H1 (cell line): ENCODE measurements around the gene KRT76. TPM values are rescaled to one million over a fixed set of nuclear protein-coding genes. Genes with fewer than 3 reads are reported as not detected.

Experiments used
- CTCF ChIA-PET: fragments of 300-600 bp; sonication (Branson Sonifier 250); formaldehyde crosslinking; loops from one replicate; lab custom pipeline; 2021; ENCODE audit not compliant: partially characterized antibody; lab: Charles Lee
- POLR2A ChIA-PET: fragments of 300-600 bp; sonication (Branson Sonifier 250); formaldehyde crosslinking; loops from one replicate; lab custom pipeline; 2021; ENCODE audit warnings: inconsistent platforms; ENCODE audit not compliant: partially characterized antibody; lab: Charles Lee
- DNase-seq, 2 experiments: peaks; one replicate each; pipeline versions ENCODE4 v3.0.0 to v3.0.0-alpha.2; 2010 to 2022; ENCODE audit warnings: low spot score in 2 of 2, low read depth in 1 of 2, mixed read lengths in 1 of 2
- FAIRE-seq: peaks from 2 replicates; lab custom pipeline; 2011; peaks lifted over from hg19 to GRCh38; lab: Jason Lieb, UNC
- H2AFZ ChIP-seq: 2 replicates; pipeline ENCODE4 v1.8.1; 2012; ENCODE audit warnings: low read length, inconsistent platforms
- H2AK5ac ChIP-seq: 2 replicates; pipeline ENCODE4 v1.6.1; 2013; ENCODE audit warnings: low read depth, low read length
- H2BK120ac ChIP-seq: replicated peaks from 2 replicates; pipeline ENCODE3; 2013; ENCODE audit warnings: low read depth, low read length, inconsistent platforms
- H2BK12ac ChIP-seq: 2 replicates; pipeline ENCODE4 v1.6.1; 2013; ENCODE audit warnings: low read depth, low read length
- H2BK15ac ChIP-seq: 2 replicates; pipeline ENCODE4 v1.6.1; 2013; ENCODE audit warnings: low read length
- H2BK20ac ChIP-seq: 2 replicates; pipeline ENCODE4 v1.6.1; 2013; ENCODE audit warnings: low read length
- H2BK5ac ChIP-seq: 2 replicates; pipeline ENCODE4 v1.6.1; 2013; ENCODE audit warnings: low read depth, low read length
- H3K14ac ChIP-seq: 2 replicates; pipeline ENCODE4 v1.6.1; 2013; ENCODE audit warnings: inconsistent platforms; ENCODE audit not compliant: insufficient read length
- H3K18ac ChIP-seq: 2 replicates; pipeline ENCODE4 v1.6.1; 2013; ENCODE audit warnings: low read length; ENCODE audit errors: extremely low read depth
- H3K23ac ChIP-seq: 2 replicates; pipeline ENCODE4 v1.6.1; 2013; ENCODE audit warnings: inconsistent platforms; ENCODE audit not compliant: insufficient read length
- H3K23me2 ChIP-seq: 2 replicates; pipeline ENCODE4 v1.6.1; 2013; ENCODE audit warnings: low read depth, low read length
- H3K27ac ChIP-seq: 2 replicates; pipeline ENCODE4 v1.6.1; 2011; ENCODE audit warnings: low read depth, low read length, inconsistent platforms
- H3K27me3 ChIP-seq, 4 experiments: replicated peaks in 1 of 4; 1 replicate in 1 of 4; 2 replicates in 3 of 4; pipeline versions ENCODE4 v1.6.1 to v1.8.1; 2011 to 2013; ENCODE audit warnings: low read length in 3 of 4, mild to moderate bottlenecking in 3 of 4, inconsistent platforms in 2 of 4, mixed read lengths in 2 of 4, moderate library complexity in 1 of 4; ENCODE audit not compliant: control insufficient read depth in 3 of 4, insufficient read depth in 3 of 4; ENCODE audit errors: extremely low read depth in 1 of 4
- H3K36me3 ChIP-seq, 4 experiments: 2 replicates each; pipeline versions ENCODE4 v1.6.1 to v1.8.1; 2011 to 2013; ENCODE audit warnings: mild to moderate bottlenecking in 4 of 4, low read length in 3 of 4, moderate library complexity in 2 of 4, control low read depth in 1 of 4, inconsistent platforms in 1 of 4; ENCODE audit not compliant: insufficient read depth in 4 of 4, control insufficient read depth in 2 of 4
- H3K4ac ChIP-seq: replicated peaks from 2 replicates; pipeline ENCODE3; 2013; ENCODE audit warnings: low read length, low read depth, mixed read lengths, inconsistent platforms; ENCODE audit not compliant: insufficient read length
- H3K4me1 ChIP-seq, 4 experiments: replicated peaks in 1 of 4; 1 replicate in 1 of 4; 2 replicates in 3 of 4; pipeline versions ENCODE4 v1.6.1 to v1.8.1; 2011 to 2013; ENCODE audit warnings: low read length in 3 of 4, inconsistent platforms in 2 of 4, mixed read lengths in 1 of 4; ENCODE audit not compliant: insufficient read depth in 4 of 4, control insufficient read depth in 3 of 4
- H3K4me2 ChIP-seq, 2 experiments: 2 replicates each; pipeline versions ENCODE4 v1.6.1 to v1.8.1; 2011 to 2013; ENCODE audit warnings: low read depth in 2 of 2, low read length in 2 of 2, control low read depth in 1 of 2, inconsistent platforms in 1 of 2, mild to moderate bottlenecking in 1 of 2; ENCODE audit not compliant: insufficient read depth in 1 of 2
- H3K4me3 ChIP-seq, 4 experiments: fragments of 200-600, 300-600 bp in 1 of 4; sonication (generic), shearing (Covaris generic), sonication (Bioruptor Twin) in 1 of 4; 2 replicates each; pipeline versions ENCODE4 v1.5.1 to v1.8.1; 2011 to 2016; ENCODE audit warnings: low read length in 4 of 4, low read depth in 3 of 4, control low read depth in 2 of 4, inconsistent platforms in 2 of 4, mild to moderate bottlenecking in 2 of 4, mixed read lengths in 1 of 4, moderate library complexity in 1 of 4; ENCODE audit not compliant: insufficient read depth in 2 of 4; ENCODE audit errors: extremely low read depth in 1 of 4
- H3K56ac ChIP-seq: replicated peaks from 2 replicates; pipeline ENCODE3; 2013; ENCODE audit warnings: low read depth, mild to moderate bottlenecking, mixed read lengths, low read length, inconsistent platforms; ENCODE audit not compliant: insufficient read length
- H3K79me1 ChIP-seq: 2 replicates; pipeline ENCODE4 v1.6.1; 2013; ENCODE audit warnings: low read depth, low read length, control low read depth
- H3K79me2 ChIP-seq, 2 experiments: 2 replicates each; pipeline versions ENCODE4 v1.6.1 to v1.8.1; 2012 to 2013; ENCODE audit warnings: low read length in 2 of 2, mild to moderate bottlenecking in 2 of 2, inconsistent platforms in 1 of 2; ENCODE audit not compliant: insufficient read depth in 2 of 2, control insufficient read depth in 1 of 2
- H3K9ac ChIP-seq, 4 experiments: replicated peaks in 1 of 4; 1 replicate in 1 of 4; 2 replicates in 3 of 4; pipeline versions ENCODE4 v1.6.1 to v1.8.1; 2011 to 2013; ENCODE audit warnings: low read depth in 3 of 4, low read length in 3 of 4, control low read depth in 2 of 4, mild to moderate bottlenecking in 2 of 4, moderate library complexity in 2 of 4, inconsistent platforms in 1 of 4; ENCODE audit errors: extremely low read depth in 1 of 4
- H3K9me3 ChIP-seq, 2 experiments: 2 replicates each; pipeline versions ENCODE4 v1.6.1 to v1.8.1; 2012 to 2013; ENCODE audit warnings: mild to moderate bottlenecking in 2 of 2, moderate library complexity in 2 of 2, control low read depth in 1 of 2, inconsistent platforms in 1 of 2, low read depth in 1 of 2, low read length in 1 of 2, mixed read lengths in 1 of 2; ENCODE audit not compliant: insufficient read depth in 2 of 2
- H4K20me1 ChIP-seq, 2 experiments: replicated peaks in 1 of 2; 2 replicates each; pipeline versions ENCODE3 to v1.8.1; 2011 to 2013; ENCODE audit warnings: inconsistent platforms in 2 of 2, low read length in 2 of 2, mild to moderate bottlenecking in 1 of 2; ENCODE audit not compliant: insufficient read depth in 2 of 2, control insufficient read depth in 1 of 2
- H4K5ac ChIP-seq: 2 replicates; pipeline ENCODE4 v1.6.1; 2013; ENCODE audit warnings: low read length, low read depth, mixed read lengths, inconsistent platforms; ENCODE audit not compliant: insufficient read length
- H4K8ac ChIP-seq: 2 replicates; pipeline ENCODE4 v1.8.0; 2013; ENCODE audit warnings: mild to moderate bottlenecking, moderate library complexity, low read length, inconsistent platforms; ENCODE audit not compliant: insufficient read depth; ENCODE audit errors: extremely low read depth
- H4K91ac ChIP-seq: replicated peaks from 2 replicates; pipeline ENCODE3; 2013; ENCODE audit warnings: low read length, mixed read lengths, inconsistent platforms; ENCODE audit not compliant: insufficient read length
- BCL11A ChIP-seq, 2 experiments: IDR thresholded peaks; one replicate each; pipeline ENCODE4 v1.6.1; 2011; ENCODE audit warnings: low read depth in 2 of 2, low read length in 2 of 2, mild to moderate bottlenecking in 2 of 2
- CTBP2 ChIP-seq: IDR thresholded peaks from 2 replicates; pipeline ENCODE4 v1.7.0; 2011; ENCODE audit warnings: borderline replicate concordance, mild to moderate bottlenecking, moderate library complexity, mixed read lengths, low read length; ENCODE audit not compliant: insufficient read depth, insufficient read length
- EZH2 ChIP-seq: fragments of 200-600 bp; sonication (generic); IDR thresholded peaks from 2 replicates; pipeline ENCODE4 v1.7.1; 2012; ENCODE audit warnings: low read depth, mild to moderate bottlenecking, moderate library complexity, low read length, inconsistent platforms; ENCODE audit not compliant: severe bottlenecking
- GTF2F1 ChIP-seq: IDR thresholded peaks from 2 replicates; pipeline ENCODE4 v1.6.1; 2012; ENCODE audit warnings: low read depth, low read length, improper control_type of control experiment, borderline replicate concordance
- JUN ChIP-seq: IDR thresholded peaks from 2 replicates; pipeline ENCODE4 v1.6.1; 2011; ENCODE audit warnings: low read depth, mild to moderate bottlenecking, improper control_type of control experiment, low read length
- RBBP5 ChIP-seq: IDR thresholded peaks from 2 replicates; pipeline ENCODE4 v1.7.1; 2012; ENCODE audit warnings: low read depth, mild to moderate bottlenecking, inconsistent platforms, low read length, moderate library complexity, borderline replicate concordance
- RFX5 ChIP-seq: IDR thresholded peaks from 2 replicates; pipeline ENCODE4 v1.6.1; 2011; ENCODE audit warnings: low read depth, low read length, improper control_type of control experiment, borderline replicate concordance
- SP1 ChIP-seq: IDR thresholded peaks from 2 replicates; pipeline ENCODE4 v1.6.1; 2011; ENCODE audit warnings: low read depth, low read length
- SUZ12 ChIP-seq: fragments of 200-600 bp; sonication (generic); IDR thresholded peaks from 2 replicates; pipeline ENCODE4 v1.6.1; 2012; ENCODE audit warnings: mild to moderate bottlenecking, inconsistent platforms, low read length, moderate library complexity, mixed read lengths
- TAF1 ChIP-seq: IDR thresholded peaks from 2 replicates; pipeline ENCODE4 v1.6.1; 2011; ENCODE audit warnings: mild to moderate bottlenecking, low read depth, low read length
- WGBS, 2 experiments: shearing (Covaris generic) in 1 of 2; methylation state at CpG; one replicate each; pipeline versions ENCODE4 v1.1.6 to v1.1.7; 2013 to 2015; ENCODE audit warnings: low lambda C conversion rate in 2 of 2, mixed read lengths in 2 of 2, inconsistent platforms in 1 of 2, low coverage in 1 of 2, missing lambda C conversion rate in 1 of 2; ENCODE audit not compliant: insufficient replicate concordance in 2 of 2, insufficient coverage in 1 of 2, insufficient read length in 1 of 2; ENCODE audit errors: extremely low coverage in 1 of 2, missing lambda C conversion rate in 1 of 2; 5-methylcytosine and 5-hydroxymethylcytosine counted together
- polyA plus RNA-seq, 7 experiments: library from polyadenylated mRNA; depleted of rRNA in 3 of 7; stranded (reverse) in 5 of 7; unstranded in 2 of 7; fragments of >200 nt in 5 of 7; fragments of 200-250 nt in 2 of 7; gene quantifications; 1 replicate in 5 of 7; 2 replicates in 1 of 7; 4 replicates in 1 of 7; pipeline versions ENCODE4 v1.2.1 to v1.2.3, GENCODE V29; 2011 to 2013; ENCODE audit warnings: missing spikeins in 2 of 7, mixed read lengths in 2 of 7
- total RNA-seq: library from RNA; stranded (reverse); fragmentation: NEBNext Ultra II Directional; extraction: Animal tissue kit (Norgen Biotek cat#: 25700); gene quantifications from 2 replicates; pipeline ENCODE4 v1.2.1, GENCODE V29; 2021
- TF ChIP-seq, protein P1 (sequence below): IDR thresholded peaks from 2 replicates; pipeline ENCODE4 v1.6.1; 2012; ENCODE audit warnings: inconsistent platforms

Gene KRT76
- total and polyA plus RNA-seq, 2 of the 8 experiments (the other 6 are each of a cell fraction or from before 2014, with no cell fraction given): not detected

DNA sequence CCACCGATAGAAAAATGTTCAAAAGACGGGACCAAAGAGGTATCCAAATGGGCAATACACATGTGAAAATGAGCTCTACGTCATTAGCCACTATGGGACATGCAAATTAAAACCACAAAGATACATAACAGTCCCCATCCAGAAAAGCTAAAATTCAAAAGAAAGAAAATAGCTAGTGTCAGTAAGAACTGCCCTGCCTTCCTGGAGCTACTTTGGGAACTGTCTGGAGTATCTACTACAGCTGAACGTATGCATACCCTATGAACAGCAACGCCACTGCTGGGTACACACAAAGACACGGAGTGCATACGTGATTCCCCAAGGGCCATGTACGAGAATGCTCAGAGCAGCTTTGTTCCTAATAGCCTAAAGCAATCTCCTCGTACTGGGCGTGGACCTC, 48.0 kb downstream of the KRT76 start:
- no peak overlapping the region for H3K4me3 ChIP-seq
- ChIA-PET POLR2A (no interaction called here), CTCF (interaction anchor here (1.0 to 1.9 kb wide), 7 partner anchors 11 to 337 kb away, joined by 3 to 8 read pairs (median 4); no protein-coding TSS in a partner anchor)
- H3K27me3 ChIP-seq: no peaks in the 10 kb centered on the region
- FAIRE-seq (no peak), DNase-seq (no peak)
- no peak overlapping the region for H3K4me2 ChIP-seq
- H3K4ac ChIP-seq: no peak overlapping the region
- H3K18ac ChIP-seq: no peak overlapping the region
- H3K14ac ChIP-seq: no peak overlapping the region
- H3K79me1 ChIP-seq: no peaks in the 10 kb centered on the region
- no peak overlapping the region for H2BK15ac ChIP-seq
- no peak overlapping the region for H3K27ac ChIP-seq
- no peak overlapping the region for H4K8ac ChIP-seq
- H3K56ac ChIP-seq: no peak overlapping the region
- H4K20me1 ChIP-seq: no peaks in the 10 kb centered on the region
- H2BK5ac ChIP-seq: no peak overlapping the region
- H2AFZ ChIP-seq: no peak overlapping the region
- H3K9ac ChIP-seq: no peak overlapping the region
- no peak overlapping the region for H2BK120ac ChIP-seq
- H2BK20ac ChIP-seq: no peak overlapping the region
- WGBS, 2 experiments: 79% methylated on average over 9 of the region's 10 CpGs; no CpG with 5 or more reads in 1 of the 2 experiments
- no peaks in the 10 kb centered on the region for H3K23me2 ChIP-seq
- H3K4me1 ChIP-seq: no peaks in the 10 kb centered on the region
- no peaks in the 10 kb centered on the region for H3K36me3 ChIP-seq
- H2BK12ac ChIP-seq: no peak overlapping the region
- no peaks in the 10 kb centered on the region for H3K9me3 ChIP-seq
- H4K91ac ChIP-seq: no peak overlapping the region
- H3K23ac ChIP-seq: no peak overlapping the region
- H4K5ac ChIP-seq: no peak overlapping the region
- H3K79me2 ChIP-seq: no peaks in the 10 kb centered on the region
- TF ChIP-seq GTF2F1 (no peak), SUZ12 (no peak), SP1 (no peak), RFX5 (no peak), BCL11A (IDR thresholded peaks at IDR 0.05; ENCODE audit: low read depth in 2 of 2, low read length in 2 of 2) (no peak), RBBP5 (no peak), JUN (no peak), EZH2 (no peak), TAF1 (no peak), CTBP2 (no peak)
- TF ChIP-seq, protein P1, sequence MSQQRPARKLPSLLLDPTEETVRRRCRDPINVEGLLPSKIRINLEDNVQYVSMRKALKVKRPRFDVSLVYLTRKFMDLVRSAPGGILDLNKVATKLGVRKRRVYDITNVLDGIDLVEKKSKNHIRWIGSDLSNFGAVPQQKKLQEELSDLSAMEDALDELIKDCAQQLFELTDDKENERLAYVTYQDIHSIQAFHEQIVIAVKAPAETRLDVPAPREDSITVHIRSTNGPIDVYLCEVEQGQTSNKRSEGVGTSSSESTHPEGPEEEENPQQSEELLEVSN: no peak
- TF ChIP-seq, all 59 proteins: peak for 0
- no peak overlapping the region for H2AK5ac ChIP-seq
